Testis (tissue), 3 donors: Measurements from ENCODE around the gene SLC25A1. TPM values are rescaled to one million over a fixed set of nuclear protein-coding genes. Genes with fewer than 3 reads are reported as not detected.

Experiments
- DNase-seq: peaks from one replicate; pipeline ENCODE4 v3.0.0-alpha.2; 2019
- H3K27ac ChIP-seq, 2 donors: fragments of 200-600 bp; sonication (generic); one replicate each; pipeline ENCODE4 v1.5.1; 2019
- H3K27me3 ChIP-seq: fragments of 200-600 bp; sonication (generic); one replicate; pipeline ENCODE4 v1.5.1; 2019
- H3K36me3 ChIP-seq: fragments of 200-600 bp; sonication (generic); one replicate; pipeline ENCODE4 v1.5.1; 2017; ENCODE audit warnings: low read depth; ENCODE audit errors: missing control alignments
- H3K4me1 ChIP-seq: fragments of 200-600 bp; sonication (generic); one replicate; pipeline ENCODE4 v1.5.1; 2019
- H3K4me3 ChIP-seq, 2 donors: fragments of 200-600 bp; sonication (generic); one replicate each; pipeline ENCODE4 v1.5.1; 2017 to 2019
- H3K9me3 ChIP-seq: fragments of 200-600 bp; sonication (generic); one replicate; pipeline ENCODE4 v1.5.1; 2017
- POLR2A ChIP-seq: fragments of 450-650 bp; IDR thresholded peaks from one replicate; pipeline ENCODE4 v1.6.1; 2017; ENCODE audit warnings: antibody characterized with exemption, mild to moderate bottlenecking, moderate library complexity
- WGBS, 2 donors: methylation state at CpG; one replicate each; pipeline ENCODE4 v1.1.5; 2018; 5-methylcytosine and 5-hydroxymethylcytosine counted together
- intact Hi-C: fragments of 100-400 bp; cut with DNase I; formaldehyde crosslinking; loops from one replicate; pipeline ENCODE4 v1.15.1; 2023; ENCODE audit warnings: low total_unique reads
- polyA plus RNA-seq: library from polyadenylated mRNA; stranded (reverse); fragments of 350-450 nt; fragmentation: Illumina TruSeq; extraction: RNeasy Lipid Tissue Mini Kit (QIAGEN cat#74804); gene quantifications from one replicate; pipeline ENCODE4 v1.2.3, GENCODE V29; 2014; ENCODE audit warnings: low read depth, low replicate concordance; ENCODE audit not compliant: insufficient read depth
- total RNA-seq, 2 donors: library from RNA; depleted of rRNA; stranded (reverse); fragments of >200 nt; gene quantifications; one replicate each; pipeline ENCODE4 v1.2.3, GENCODE V29; 2016
- TF ChIP-seq, protein P1 (sequence below), 3 experiments: fragments of 450-650 bp in 2 of 3; fragments of 200-600 bp in 1 of 3; sonication (generic) in 1 of 3; IDR thresholded peaks; one replicate each; pipeline ENCODE4 v1.5.1; 2016 to 2019; ENCODE audit warnings: antibody characterized with exemption in 3 of 3, mild to moderate bottlenecking in 2 of 3, moderate library complexity in 1 of 3

Gene SLC25A1
- total and polyA plus RNA-seq, 3 donors from 2014 or later: 56.0 to 64.9 (median 61.7) TPM

- H3K4me3 ChIP-seq: no peak overlapping the region
- H3K9me3 ChIP-seq: no peaks in the 10 kb centered on the region
- no peaks in the 10 kb centered on the region for H3K27me3 ChIP-seq
- no peak overlapping the region for H3K27ac ChIP-seq
- 81 to 89% methylated on average over 6 of the region's 6 CpGs for WGBS, 2 donors
- DNase-seq: no peak
- no peaks in the 10 kb centered on the region for H3K4me1 ChIP-seq
- no peak for TF ChIP-seq POLR2A
- TF ChIP-seq, protein P1, sequence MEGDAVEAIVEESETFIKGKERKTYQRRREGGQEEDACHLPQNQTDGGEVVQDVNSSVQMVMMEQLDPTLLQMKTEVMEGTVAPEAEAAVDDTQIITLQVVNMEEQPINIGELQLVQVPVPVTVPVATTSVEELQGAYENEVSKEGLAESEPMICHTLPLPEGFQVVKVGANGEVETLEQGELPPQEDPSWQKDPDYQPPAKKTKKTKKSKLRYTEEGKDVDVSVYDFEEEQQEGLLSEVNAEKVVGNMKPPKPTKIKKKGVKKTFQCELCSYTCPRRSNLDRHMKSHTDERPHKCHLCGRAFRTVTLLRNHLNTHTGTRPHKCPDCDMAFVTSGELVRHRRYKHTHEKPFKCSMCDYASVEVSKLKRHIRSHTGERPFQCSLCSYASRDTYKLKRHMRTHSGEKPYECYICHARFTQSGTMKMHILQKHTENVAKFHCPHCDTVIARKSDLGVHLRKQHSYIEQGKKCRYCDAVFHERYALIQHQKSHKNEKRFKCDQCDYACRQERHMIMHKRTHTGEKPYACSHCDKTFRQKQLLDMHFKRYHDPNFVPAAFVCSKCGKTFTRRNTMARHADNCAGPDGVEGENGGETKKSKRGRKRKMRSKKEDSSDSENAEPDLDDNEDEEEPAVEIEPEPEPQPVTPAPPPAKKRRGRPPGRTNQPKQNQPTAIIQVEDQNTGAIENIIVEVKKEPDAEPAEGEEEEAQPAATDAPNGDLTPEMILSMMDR (IDR thresholded peaks at IDR 0.05): no peak
- no peaks in the 10 kb centered on the region for H3K36me3 ChIP-seq
- intact Hi-C loops: no loop called here
Observed at GRCh38 chr22:19193879-19194278, 15.3 kb upstream of the SLC25A1 start.

- Histone ChIP-seq H3K4me3 (no peak overlapping the region), H3K27me3 (no peaks in the 10 kb centered on the region), H3K9me3 (no peaks in the 10 kb centered on the region), H3K4me1 (peaks cover 3% of the 10 kb centered on the region), H3K36me3 (no peaks in the 10 kb centered on the region), H3K27ac (no peak overlapping the region)
- TF ChIP-seq POLR2A: no peak
- TF ChIP-seq, protein P1 (IDR thresholded peaks at IDR 0.05): no peak
- DNase-seq: no peak
- WGBS, 2 donors: 84 to 96% methylated on average over 2 to 6 of the region's 6 CpGs
- intact Hi-C loops: no loop called here
Observed at GRCh38 chr22:19187716-19188563, 9.4 kb upstream of the SLC25A1 start.

DNA sequence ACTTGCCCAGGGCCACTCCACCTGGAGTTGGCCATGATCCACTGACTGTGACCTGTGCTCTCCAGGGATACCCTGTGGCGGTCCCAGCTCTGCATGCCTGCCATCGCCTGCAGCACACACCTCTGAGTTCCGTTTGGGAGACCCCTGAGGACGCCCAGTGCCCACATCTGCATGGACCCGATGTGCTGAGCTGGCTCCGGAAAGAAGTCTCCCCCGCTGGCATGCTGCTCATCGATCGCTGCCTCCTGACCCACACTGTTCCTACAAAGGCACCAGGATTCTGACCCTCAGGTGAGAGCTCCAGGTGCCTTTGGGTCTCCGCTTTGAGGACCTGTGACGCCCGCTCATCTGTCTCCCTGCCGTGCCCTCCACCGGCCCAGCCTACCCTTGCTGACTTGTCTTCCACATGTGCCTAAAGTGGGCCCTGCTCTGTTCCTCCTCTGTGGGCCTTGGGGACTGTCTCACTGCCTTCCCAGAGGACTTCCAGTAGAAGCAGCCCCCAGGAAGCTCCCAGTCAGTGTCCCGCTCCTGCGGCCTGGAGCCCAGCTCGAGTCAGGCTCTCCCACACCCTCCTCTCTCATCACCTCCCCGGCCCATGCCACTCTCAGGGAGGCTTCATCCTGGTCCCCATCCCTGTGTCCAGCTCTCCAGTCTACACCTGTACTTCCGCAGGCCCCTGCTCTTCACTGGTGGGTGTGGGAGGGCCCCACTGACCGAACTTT, 5.9 kb upstream of the SLC25A1 start:
- intact Hi-C loops: no loop called here
- WGBS, 2 donors: 70 to 87% methylated on average over 7 to 20 of the region's 20 CpGs
- H3K27ac ChIP-seq: no peak overlapping the region

GRCh38 chr22:19183216-19183615, 4.7 kb upstream of the SLC25A1 start:
- no peak for DNase-seq
- Histone ChIP-seq H3K4me3 (no peak overlapping the region), H3K27ac (no peak overlapping the region), H3K27me3 (no peaks in the 10 kb centered on the region), H3K4me1 (peaks cover 6% of the 10 kb centered on the region), H3K9me3 (no peaks in the 10 kb centered on the region), H3K36me3 (no peaks in the 10 kb centered on the region)
- TF ChIP-seq, protein P1 (IDR thresholded peaks at IDR 0.05): no peak
- no peak for TF ChIP-seq POLR2A
- intact Hi-C loops: no loop called here
- WGBS, 2 donors: 87 to 95% methylated on average over 9 of the region's 9 CpGs

More for the DNA sequence above, 5.9 kb upstream of the SLC25A1 start:
- no peak overlapping the region for H3K4me3 ChIP-seq
- no peak for TF ChIP-seq POLR2A
- TF ChIP-seq, protein P1 (IDR thresholded peaks at IDR 0.05): no peak
- no peaks in the 10 kb centered on the region for H3K27me3 ChIP-seq
- H3K9me3 ChIP-seq: no peaks in the 10 kb centered on the region
- H3K4me1 ChIP-seq: peaks cover 6% of the 10 kb centered on the region
- DNase-seq: no peak
- H3K36me3 ChIP-seq: no peaks in the 10 kb centered on the region
